ENCODE measurements around the gene REC114.

DNA sequence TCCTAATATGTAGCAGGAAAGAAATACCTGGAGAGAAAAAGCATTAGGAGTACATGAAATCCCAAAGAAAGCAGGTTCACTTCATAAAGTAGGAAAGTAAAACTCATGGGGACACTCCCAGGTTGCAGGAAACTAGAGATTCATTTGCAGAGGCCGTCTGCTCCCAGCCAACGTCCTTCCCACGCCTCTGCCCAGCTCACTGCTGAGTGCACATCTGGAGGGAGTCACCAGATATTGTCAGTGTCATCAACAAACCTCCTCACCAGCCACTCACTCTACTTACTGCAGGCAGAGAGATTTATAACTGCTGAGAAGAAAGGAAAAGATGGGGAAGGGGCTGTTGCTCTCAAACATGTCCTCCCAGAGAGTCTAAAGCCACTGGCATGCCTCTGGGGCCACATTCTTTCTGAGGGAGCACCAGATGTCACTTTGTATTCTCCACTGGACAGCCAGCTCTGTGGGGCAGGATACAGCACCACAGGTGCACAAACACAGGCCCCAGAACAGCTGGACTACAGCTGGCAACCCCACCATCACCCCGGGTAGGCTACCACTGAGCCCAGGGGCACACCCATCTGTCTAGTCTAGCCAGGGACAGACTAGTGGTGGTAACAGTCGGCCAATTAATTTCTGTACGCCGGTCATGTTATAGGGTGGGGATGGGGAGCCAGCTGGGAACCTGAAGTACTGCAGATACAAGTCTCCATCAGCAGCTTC lies 125.8 kb downstream of the REC114 start:
- TF ChIP-seq, protein P1, sequence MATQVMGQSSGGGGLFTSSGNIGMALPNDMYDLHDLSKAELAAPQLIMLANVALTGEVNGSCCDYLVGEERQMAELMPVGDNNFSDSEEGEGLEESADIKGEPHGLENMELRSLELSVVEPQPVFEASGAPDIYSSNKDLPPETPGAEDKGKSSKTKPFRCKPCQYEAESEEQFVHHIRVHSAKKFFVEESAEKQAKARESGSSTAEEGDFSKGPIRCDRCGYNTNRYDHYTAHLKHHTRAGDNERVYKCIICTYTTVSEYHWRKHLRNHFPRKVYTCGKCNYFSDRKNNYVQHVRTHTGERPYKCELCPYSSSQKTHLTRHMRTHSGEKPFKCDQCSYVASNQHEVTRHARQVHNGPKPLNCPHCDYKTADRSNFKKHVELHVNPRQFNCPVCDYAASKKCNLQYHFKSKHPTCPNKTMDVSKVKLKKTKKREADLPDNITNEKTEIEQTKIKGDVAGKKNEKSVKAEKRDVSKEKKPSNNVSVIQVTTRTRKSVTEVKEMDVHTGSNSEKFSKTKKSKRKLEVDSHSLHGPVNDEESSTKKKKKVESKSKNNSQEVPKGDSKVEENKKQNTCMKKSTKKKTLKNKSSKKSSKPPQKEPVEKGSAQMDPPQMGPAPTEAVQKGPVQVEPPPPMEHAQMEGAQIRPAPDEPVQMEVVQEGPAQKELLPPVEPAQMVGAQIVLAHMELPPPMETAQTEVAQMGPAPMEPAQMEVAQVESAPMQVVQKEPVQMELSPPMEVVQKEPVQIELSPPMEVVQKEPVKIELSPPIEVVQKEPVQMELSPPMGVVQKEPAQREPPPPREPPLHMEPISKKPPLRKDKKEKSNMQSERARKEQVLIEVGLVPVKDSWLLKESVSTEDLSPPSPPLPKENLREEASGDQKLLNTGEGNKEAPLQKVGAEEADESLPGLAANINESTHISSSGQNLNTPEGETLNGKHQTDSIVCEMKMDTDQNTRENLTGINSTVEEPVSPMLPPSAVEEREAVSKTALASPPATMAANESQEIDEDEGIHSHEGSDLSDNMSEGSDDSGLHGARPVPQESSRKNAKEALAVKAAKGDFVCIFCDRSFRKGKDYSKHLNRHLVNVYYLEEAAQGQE (IDR thresholded peaks at IDR 0.05; ENCODE audit: low read depth, low read length): no peak
- TF ChIP-seq, protein P2, sequence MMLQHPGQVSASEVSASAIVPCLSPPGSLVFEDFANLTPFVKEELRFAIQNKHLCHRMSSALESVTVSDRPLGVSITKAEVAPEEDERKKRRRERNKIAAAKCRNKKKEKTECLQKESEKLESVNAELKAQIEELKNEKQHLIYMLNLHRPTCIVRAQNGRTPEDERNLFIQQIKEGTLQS (IDR thresholded peaks at IDR 0.05; ENCODE audit: borderline replicate concordance, extremely low read depth, low read depth, low read length): no peak
- no peak for TF ChIP-seq ZZZ3 (IDR thresholded peaks at IDR 0.05; ENCODE audit: control insufficient read depth, insufficient read length, low read depth)
- TF ChIP-seq SREBF2 (IDR thresholded peaks at IDR 0.05; ENCODE audit: low read length): no peak
- no peak for TF ChIP-seq EP300 (IDR thresholded peaks at IDR 0.05; ENCODE audit: borderline replicate concordance in 1 of 2, control insufficient read depth in 1 of 2, low read depth in 2 of 2, low read length in 2 of 2)
- TF ChIP-seq, protein P3, sequence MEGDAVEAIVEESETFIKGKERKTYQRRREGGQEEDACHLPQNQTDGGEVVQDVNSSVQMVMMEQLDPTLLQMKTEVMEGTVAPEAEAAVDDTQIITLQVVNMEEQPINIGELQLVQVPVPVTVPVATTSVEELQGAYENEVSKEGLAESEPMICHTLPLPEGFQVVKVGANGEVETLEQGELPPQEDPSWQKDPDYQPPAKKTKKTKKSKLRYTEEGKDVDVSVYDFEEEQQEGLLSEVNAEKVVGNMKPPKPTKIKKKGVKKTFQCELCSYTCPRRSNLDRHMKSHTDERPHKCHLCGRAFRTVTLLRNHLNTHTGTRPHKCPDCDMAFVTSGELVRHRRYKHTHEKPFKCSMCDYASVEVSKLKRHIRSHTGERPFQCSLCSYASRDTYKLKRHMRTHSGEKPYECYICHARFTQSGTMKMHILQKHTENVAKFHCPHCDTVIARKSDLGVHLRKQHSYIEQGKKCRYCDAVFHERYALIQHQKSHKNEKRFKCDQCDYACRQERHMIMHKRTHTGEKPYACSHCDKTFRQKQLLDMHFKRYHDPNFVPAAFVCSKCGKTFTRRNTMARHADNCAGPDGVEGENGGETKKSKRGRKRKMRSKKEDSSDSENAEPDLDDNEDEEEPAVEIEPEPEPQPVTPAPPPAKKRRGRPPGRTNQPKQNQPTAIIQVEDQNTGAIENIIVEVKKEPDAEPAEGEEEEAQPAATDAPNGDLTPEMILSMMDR (IDR thresholded peaks at IDR 0.05 in 2 of 3, conservative IDR thresholded peaks at IDR 0.05 in 1 of 3; ENCODE audit: control insufficient read depth in 2 of 3, extremely low read depth in 1 of 3, insufficient read depth in 1 of 3, low read depth in 3 of 3, low read length in 3 of 3): no peak
- no peak for TF ChIP-seq POLR2AphosphoS5 (IDR thresholded peaks at IDR 0.05; ENCODE audit: low read length)
- no peak for TF ChIP-seq NFYA (IDR thresholded peaks at IDR 0.05; ENCODE audit: borderline replicate concordance, low read depth, low read length)
- TF ChIP-seq FOXK2 (IDR thresholded peaks at IDR 0.05): no peak
- TF ChIP-seq RCOR1 (conservative IDR thresholded peaks at IDR 0.05; ENCODE audit: low read depth, low read length): no peak
- no peak for TF ChIP-seq BHLHE40 (IDR thresholded peaks at IDR 0.05; ENCODE audit: borderline replicate concordance in 1 of 2, low read depth in 2 of 2, low read length in 1 of 2)
- TF ChIP-seq, protein P4, sequence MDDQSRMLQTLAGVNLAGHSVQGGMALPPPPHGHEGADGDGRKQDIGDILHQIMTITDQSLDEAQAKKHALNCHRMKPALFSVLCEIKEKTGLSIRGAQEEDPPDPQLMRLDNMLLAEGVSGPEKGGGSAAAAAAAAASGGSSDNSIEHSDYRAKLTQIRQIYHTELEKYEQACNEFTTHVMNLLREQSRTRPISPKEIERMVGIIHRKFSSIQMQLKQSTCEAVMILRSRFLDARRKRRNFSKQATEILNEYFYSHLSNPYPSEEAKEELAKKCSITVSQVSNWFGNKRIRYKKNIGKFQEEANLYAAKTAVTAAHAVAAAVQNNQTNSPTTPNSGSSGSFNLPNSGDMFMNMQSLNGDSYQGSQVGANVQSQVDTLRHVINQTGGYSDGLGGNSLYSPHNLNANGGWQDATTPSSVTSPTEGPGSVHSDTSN (IDR thresholded peaks at IDR 0.05; ENCODE audit: insufficient replicate concordance, low read depth, low read length): no peak

All from GM12878 (cell line).